CD8-positive, alpha-beta memory T cell (primary cell): ENCODE data around the gene COX7B. TPM values are rescaled to one million over a fixed set of nuclear protein-coding genes. Genes with fewer than 3 reads are reported as not detected.

Experiments used
- CTCF ChIA-PET: fragments of 350-600 bp; sonication (Branson Sonifier 250); formaldehyde crosslinking; loops from one replicate; lab custom pipeline; 2021; ENCODE audit warnings: antibody characterized with exemption; lab: Charles Lee
- POLR2A ChIA-PET: fragments of 350-600 bp; sonication (Branson Sonifier 250); formaldehyde crosslinking; loops from one replicate; lab custom pipeline; 2021; ENCODE audit warnings: antibody characterized with exemption; lab: Charles Lee
- DNase-seq, 5 donors: peaks; one replicate each; pipeline versions ENCODE4 v3.0.0 to v3.0.0-alpha.2; 2020 to 2022; ENCODE audit warnings: mixed read lengths in 1 of 5
- H3K27ac ChIP-seq: one replicate; pipeline ENCODE4 v1.7.0; 2013; ENCODE audit warnings: low read depth, mild to moderate bottlenecking, low read length, moderate library complexity
- H3K27me3 ChIP-seq: 2 replicates; pipeline ENCODE4 v1.7.0; 2013; ENCODE audit warnings: low read length, mild to moderate bottlenecking; ENCODE audit not compliant: insufficient read depth, poor library complexity, severe bottlenecking
- H3K36me3 ChIP-seq: 2 replicates; pipeline ENCODE4 v1.7.0; 2013; ENCODE audit warnings: mild to moderate bottlenecking, low read length, moderate library complexity; ENCODE audit not compliant: insufficient read depth
- H3K4me1 ChIP-seq: 2 replicates; pipeline ENCODE4 v1.7.0; 2013; ENCODE audit warnings: mild to moderate bottlenecking, low read length, moderate library complexity; ENCODE audit not compliant: insufficient read depth
- H3K4me3 ChIP-seq: 2 replicates; pipeline ENCODE4 v1.7.0; 2013; ENCODE audit warnings: mild to moderate bottlenecking, low read length
- H3K9me3 ChIP-seq: 2 replicates; pipeline ENCODE4 v1.7.0; 2013; ENCODE audit warnings: mild to moderate bottlenecking, low read length
- H3K27ac Mint-ChIP-seq, 8 donors: one replicate each; pipeline ENCODE4 v1.8.0; 2020 to 2021; ENCODE audit warnings: mixed read lengths in 8 of 8, mild to moderate bottlenecking in 6 of 8, inconsistent platforms in 3 of 8, moderate library complexity in 3 of 8
- H3K27me3 Mint-ChIP-seq, 2 donors: one replicate each; pipeline ENCODE4 v1.8.0; 2020 to 2021; ENCODE audit warnings: mixed read lengths in 2 of 2, mild to moderate bottlenecking in 1 of 2, moderate library complexity in 1 of 2
- H3K36me3 Mint-ChIP-seq, 3 donors: one replicate each; pipeline ENCODE4 v1.8.0; 2020 to 2021; ENCODE audit warnings: mixed read lengths in 3 of 3, inconsistent platforms in 1 of 3, mild to moderate bottlenecking in 1 of 3
- H3K4me1 Mint-ChIP-seq, 3 donors: one replicate each; pipeline ENCODE4 v1.8.0; 2020 to 2021; ENCODE audit warnings: mixed read lengths in 3 of 3, inconsistent platforms in 1 of 3, mild to moderate bottlenecking in 1 of 3
- H3K4me3 Mint-ChIP-seq, 7 donors: one replicate each; pipeline ENCODE4 v1.8.0; 2020 to 2021; ENCODE audit warnings: mixed read lengths in 7 of 7, mild to moderate bottlenecking in 6 of 7, moderate library complexity in 4 of 7, inconsistent platforms in 2 of 7
- H3K9me3 Mint-ChIP-seq, 5 donors: one replicate each; pipeline ENCODE4 v1.8.0; 2020 to 2022; ENCODE audit warnings: mixed read lengths in 5 of 5, mild to moderate bottlenecking in 3 of 5, moderate library complexity in 2 of 5, inconsistent platforms in 1 of 5
- polyA plus RNA-seq: library from polyadenylated mRNA; unstranded; fragments of 300-500 nt; fragmentation: Illumina TruSeq; gene quantifications from one replicate; pipeline ENCODE4 v1.2.3, GENCODE V29; 2021
- total RNA-seq, 2 experiments: library from RNA; stranded (reverse); gene quantifications; one replicate each; pipeline ENCODE4 v1.2.3, GENCODE V29; 2021

Gene COX7B
- total and polyA plus RNA-seq, 3 experiments from 2014 or later, result 298 to 377 (median 348) TPM

DNA sequence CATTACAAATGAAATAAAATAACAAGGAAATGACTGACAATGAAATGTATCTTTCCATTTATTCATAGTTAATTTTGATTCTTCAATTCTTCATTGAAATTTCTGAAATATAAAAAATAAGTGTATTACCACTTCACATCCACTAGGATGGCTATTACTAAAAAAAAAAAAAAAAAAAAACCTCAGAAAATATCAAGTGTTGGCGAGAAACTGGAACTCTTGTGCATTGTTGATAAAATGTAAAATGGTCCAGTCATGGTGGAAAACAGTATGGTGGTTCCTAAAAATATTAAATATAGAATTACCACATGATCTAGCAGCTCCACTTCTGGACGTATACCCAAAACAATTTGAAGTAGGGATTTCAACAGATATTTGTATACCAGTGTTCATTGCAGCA is 47.3 kb downstream of the COX7B start:
- ChIA-PET CTCF (no interaction called here), POLR2A (no interaction called here)
- Histone ChIP-seq H3K36me3 (no peaks in the 10 kb centered on the region), H3K27me3 (no peaks in the 10 kb centered on the region), H3K27ac (no peak overlapping the region), H3K9me3 (no peaks in the 10 kb centered on the region), H3K4me1 (no peaks in the 10 kb centered on the region), H3K4me3 (no peak overlapping the region)
- no peaks in the 10 kb centered on the region for H3K9me3 Mint-ChIP-seq
- H3K36me3 Mint-ChIP-seq, result peaks cover 2 to 3% (median 2%) of the 10 kb centered on the region in 3 donors
- no peak for DNase-seq
- H3K4me3 Mint-ChIP-seq, result no peak overlapping the region
- H3K4me1 Mint-ChIP-seq, result peaks cover 2 to 5% (median 4%) of the 10 kb centered on the region in 3 donors
- no peak overlapping the region for H3K27ac Mint-ChIP-seq
- H3K27me3 Mint-ChIP-seq, result peaks cover 0 to 3% of the 10 kb centered on the region in 2 donors

DNA sequence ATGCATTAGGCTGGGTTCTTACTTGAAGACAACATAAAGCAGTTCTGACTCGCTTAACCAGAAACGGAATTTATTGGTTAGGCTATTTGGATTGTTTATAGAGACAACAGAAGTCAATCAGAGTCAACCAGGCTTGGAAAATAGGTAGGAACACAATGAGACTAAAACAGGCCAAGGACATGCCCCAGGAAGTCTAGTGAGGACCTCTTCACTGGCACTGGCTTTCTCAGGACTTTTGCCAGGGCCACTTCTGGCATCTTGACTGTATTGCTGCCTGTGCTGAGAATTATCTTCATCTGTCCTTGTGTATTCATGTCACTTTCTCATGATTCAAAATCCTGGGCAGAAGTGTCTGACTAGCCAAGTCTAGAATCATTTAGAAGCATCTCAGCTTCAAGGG is 50.6 kb downstream of the COX7B start:
- Histone ChIP-seq H3K4me3 (no peak overlapping the region), H3K27ac (no peak overlapping the region), H3K36me3 (no peaks in the 10 kb centered on the region), H3K4me1 (no peaks in the 10 kb centered on the region), H3K27me3 (no peaks in the 10 kb centered on the region), H3K9me3 (no peaks in the 10 kb centered on the region)
- CTCF ChIA-PET, result no interaction called here
- Mint-ChIP-seq H3K4me3 (no peak overlapping the region), H3K27ac (no peak overlapping the region), H3K27me3 (peaks cover 0 to 3% of the 10 kb centered on the region in 2 donors), H3K9me3 (no peaks in the 10 kb centered on the region), H3K36me3 (peaks cover 2 to 3% (median 2%) of the 10 kb centered on the region in 3 donors), H3K4me1 (peaks cover 3 to 15% (median 8%) of the 10 kb centered on the region in 3 donors)
- no peak for DNase-seq
- POLR2A ChIA-PET, result no interaction called here

DNA sequence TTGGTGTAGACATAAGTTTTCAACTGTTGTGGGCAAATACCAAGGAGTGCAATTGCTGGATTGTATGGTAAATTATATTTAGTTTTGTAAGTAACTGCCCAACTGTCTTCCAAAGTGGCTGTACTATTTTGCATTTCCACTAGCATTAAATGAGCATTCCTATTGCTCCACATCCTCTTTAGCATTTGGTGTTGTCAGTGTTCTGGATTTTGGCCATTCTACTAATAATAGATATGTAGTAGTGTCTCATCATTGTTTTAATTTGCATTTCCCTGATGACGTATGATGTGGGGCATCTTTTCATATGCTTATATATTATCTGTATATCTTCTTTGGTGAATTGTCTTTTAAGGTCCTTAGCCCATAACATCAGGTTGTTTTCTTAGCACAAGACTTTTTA is 52.9 kb downstream of the COX7B start:
- Histone ChIP-seq H3K4me3 (no peak overlapping the region), H3K27ac (no peak overlapping the region), H3K9me3 (no peaks in the 10 kb centered on the region), H3K36me3 (no peaks in the 10 kb centered on the region), H3K4me1 (no peaks in the 10 kb centered on the region), H3K27me3 (no peaks in the 10 kb centered on the region)
- Mint-ChIP-seq H3K27me3 (peaks cover 0 to 2% of the 10 kb centered on the region in 2 donors), H3K27ac (no peak overlapping the region), H3K4me1 (peaks cover 4 to 24% (median 17%) of the 10 kb centered on the region in 3 donors), H3K9me3 (peaks cover 0 to 3% (median 0%) of the 10 kb centered on the region in 5 donors), H3K36me3 (peaks cover 0 to 1% (median under 1%) of the 10 kb centered on the region in 3 donors), H3K4me3 (no peak overlapping the region)
- no peak for DNase-seq
- POLR2A ChIA-PET, result no interaction called here
- CTCF ChIA-PET, result no interaction called here

DNA sequence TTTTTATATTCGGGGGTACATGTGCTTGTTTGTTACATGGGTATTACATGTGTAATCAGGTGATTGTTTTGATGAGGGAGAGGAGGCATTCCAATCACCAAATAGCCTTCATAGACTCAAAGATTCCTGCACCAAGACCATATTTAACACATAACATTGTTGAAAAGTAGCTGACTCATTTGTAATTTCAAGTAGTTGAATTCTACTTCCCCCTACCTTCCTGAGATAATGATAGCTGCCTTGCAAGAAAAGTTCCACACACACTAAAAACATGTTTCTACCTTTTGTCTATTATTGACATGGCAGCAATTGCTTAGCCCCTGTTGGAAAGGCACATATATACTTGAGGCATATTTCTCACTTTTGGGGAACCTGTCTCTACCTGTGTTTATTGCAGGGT is 54.0 kb downstream of the COX7B start:
- H3K4me1 Mint-ChIP-seq, result peaks cover 8 to 34% (median 24%) of the 10 kb centered on the region in 3 donors
- H3K27me3 ChIP-seq, result no peaks in the 10 kb centered on the region
- no peaks in the 10 kb centered on the region for H3K4me1 ChIP-seq
- no peaks in the 10 kb centered on the region for H3K9me3 ChIP-seq
- H3K4me3 ChIP-seq, result no peak overlapping the region
- H3K36me3 ChIP-seq, result no peaks in the 10 kb centered on the region
- no peaks in the 10 kb centered on the region for H3K27me3 Mint-ChIP-seq
- no peak for DNase-seq
- peaks cover 0 to 3% (median 0%) of the 10 kb centered on the region in 5 donors for H3K9me3 Mint-ChIP-seq
- H3K36me3 Mint-ChIP-seq, result peaks cover 0 to 5% (median 0%) of the 10 kb centered on the region in 3 donors
- ChIA-PET CTCF (no interaction called here), POLR2A (no interaction called here)
- no peak overlapping the region for H3K4me3 Mint-ChIP-seq
- H3K27ac Mint-ChIP-seq, result peak overlapping the region in 1 of 8 donors; percentile 37
- no peak overlapping the region for H3K27ac ChIP-seq

DNA sequence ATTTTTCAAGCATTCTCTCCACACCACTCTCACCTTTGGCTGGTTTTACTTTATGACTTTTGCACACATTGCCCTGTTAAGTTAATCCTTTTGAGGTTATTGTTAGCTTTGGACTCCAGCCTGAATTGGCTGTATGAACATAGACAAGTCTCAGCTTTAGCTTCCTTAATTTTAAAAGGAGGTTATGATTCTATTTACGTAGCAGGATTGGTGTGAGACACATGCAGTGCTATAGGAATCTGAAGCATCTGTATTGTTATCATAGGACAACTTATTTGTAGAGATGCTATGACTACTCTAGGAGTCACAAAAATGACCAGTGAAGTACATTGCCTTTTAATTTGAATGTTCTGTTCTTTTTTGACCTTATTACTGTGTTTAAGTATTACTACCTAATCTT is 54.4 kb downstream of the COX7B start:
- POLR2A ChIA-PET, result no interaction called here
- H3K4me1 Mint-ChIP-seq, result peaks cover 8 to 36% (median 24%) of the 10 kb centered on the region in 3 donors
- H3K4me3 Mint-ChIP-seq, result no peak overlapping the region

More for the DNA sequence above, 54.4 kb downstream of the COX7B start:
- Histone ChIP-seq H3K27ac (no peak overlapping the region), H3K9me3 (no peaks in the 10 kb centered on the region), H3K36me3 (no peaks in the 10 kb centered on the region), H3K27me3 (no peaks in the 10 kb centered on the region), H3K4me3 (no peak overlapping the region), H3K4me1 (no peaks in the 10 kb centered on the region)
- CTCF ChIA-PET, result no interaction called here
- no peak overlapping the region for H3K27ac Mint-ChIP-seq
- peaks cover 0 to 5% (median 0%) of the 10 kb centered on the region in 3 donors for H3K36me3 Mint-ChIP-seq
- peaks cover 0 to 3% (median 0%) of the 10 kb centered on the region in 5 donors for H3K9me3 Mint-ChIP-seq
- DNase-seq, result no peak
- H3K27me3 Mint-ChIP-seq, result no peaks in the 10 kb centered on the region

Other genes with a start within 250 kb of the COX7B start
- gene ATRX, start 113.3 kb upstream of the COX7B start, total RNA-seq, result 10 to 100 TPM; 56.6 to 61.1 TPM
- 80.8 TPM for gene ATRX, start 113.3 kb upstream of the COX7B start, polyA plus RNA-seq
- gene MAGT1, start 4.0 kb upstream of the COX7B start, total RNA-seq, result 10 to 100 TPM; 44.0 to 45.2 TPM
- 55.0 TPM for gene MAGT1, start 4.0 kb upstream of the COX7B start, polyA plus RNA-seq
- gene ATP7A, start 11.2 kb downstream of the COX7B start, total RNA-seq, result 1 to 10 TPM; 5.8 to 6.5 TPM
- gene ATP7A, start 11.2 kb downstream of the COX7B start, polyA plus RNA-seq, result 4.6 TPM
- 1 to 10 TPM in 1 of 2 experiments, under 1 TPM in 1; 0.85 to 1.2 TPM for gene PGAM4, start 70.2 kb downstream of the COX7B start, total RNA-seq
- not detected for gene PGAM4, start 70.2 kb downstream of the COX7B start, polyA plus RNA-seq
- gene PGK1, start 204.8 kb downstream of the COX7B start, total RNA-seq, result 100 to 1,000 TPM; 665 to 680 TPM
- 454 TPM for gene PGK1, start 204.8 kb downstream of the COX7B start, polyA plus RNA-seq
- gene TAF9B, start 240.2 kb downstream of the COX7B start, total RNA-seq, result 10 to 100 TPM; 27.7 to 32.1 TPM
- gene TAF9B, start 240.2 kb downstream of the COX7B start, polyA plus RNA-seq, result 21.0 TPM